Ishikawa (cell line): Measurements from ENCODE around the gene IVL.

Experiments used
- CEBPB ChIP-seq: IDR thresholded peaks from 2 replicates; pipeline ENCODE4 v1.6.1; 2012
- CREB1 ChIP-seq: IDR thresholded peaks from 2 replicates; pipeline ENCODE4 v1.6.1; 2012; ENCODE audit warnings: low read depth
- EGR1 ChIP-seq: IDR thresholded peaks from 2 replicates; pipeline ENCODE4 v1.6.1; 2012
- EP300 ChIP-seq: IDR thresholded peaks from 2 replicates; pipeline ENCODE4 v1.6.1; 2012; ENCODE audit warnings: borderline replicate concordance
- FOXM1 ChIP-seq: IDR thresholded peaks from 2 replicates; pipeline ENCODE4 v1.6.1; 2012; ENCODE audit warnings: low read depth, borderline replicate concordance
- NFIC ChIP-seq: IDR thresholded peaks from 2 replicates; pipeline ENCODE4 v1.6.1; 2012
- RAD21 ChIP-seq: IDR thresholded peaks from 2 replicates; pipeline ENCODE4 v1.6.1; 2012; ENCODE audit warnings: low read depth
- TAF1 ChIP-seq: IDR thresholded peaks from 2 replicates; pipeline ENCODE4 v1.6.1; 2012; ENCODE audit warnings: low read depth, mild to moderate bottlenecking
- TCF12 ChIP-seq: IDR thresholded peaks from 2 replicates; pipeline ENCODE4 v1.6.1; 2012; ENCODE audit warnings: low read depth
- TEAD4 ChIP-seq: IDR thresholded peaks from 2 replicates; pipeline ENCODE4 v1.6.1; 2012
- YY1 ChIP-seq: IDR thresholded peaks from 2 replicates; pipeline ENCODE4 v1.6.1; 2012; ENCODE audit warnings: low read depth
- ZBTB7A ChIP-seq: IDR thresholded peaks from 2 replicates; pipeline ENCODE4 v1.6.1; 2012; ENCODE audit warnings: low read depth
- TF ChIP-seq, protein P1 (sequence below): IDR thresholded peaks from 2 replicates; pipeline ENCODE4 v1.6.1; 2012
- TF ChIP-seq, protein P2 (sequence below): IDR thresholded peaks from 2 replicates; pipeline ENCODE4 v1.6.1; 2012; ENCODE audit warnings: low read depth, mild to moderate bottlenecking
- TF ChIP-seq, protein P3 (sequence below): IDR thresholded peaks from 2 replicates; pipeline ENCODE4 v1.6.1; 2012

IVL gene

GRCh38 chr1:152917794-152918193, 9.4 kb downstream of the IVL start:
- TF ChIP-seq TAF1 (no peak), RAD21 (peak; percentile 58)

- TF ChIP-seq EP300 (no peak), CREB1 (no peak), ZBTB7A (no peak), EGR1 (no peak), NFIC (no peak), CEBPB (no peak), RAD21 (no peak)
- TF ChIP-seq, protein P1, sequence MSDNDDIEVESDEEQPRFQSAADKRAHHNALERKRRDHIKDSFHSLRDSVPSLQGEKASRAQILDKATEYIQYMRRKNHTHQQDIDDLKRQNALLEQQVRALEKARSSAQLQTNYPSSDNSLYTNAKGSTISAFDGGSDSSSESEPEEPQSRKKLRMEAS: no peak
- TF ChIP-seq, protein P2, sequence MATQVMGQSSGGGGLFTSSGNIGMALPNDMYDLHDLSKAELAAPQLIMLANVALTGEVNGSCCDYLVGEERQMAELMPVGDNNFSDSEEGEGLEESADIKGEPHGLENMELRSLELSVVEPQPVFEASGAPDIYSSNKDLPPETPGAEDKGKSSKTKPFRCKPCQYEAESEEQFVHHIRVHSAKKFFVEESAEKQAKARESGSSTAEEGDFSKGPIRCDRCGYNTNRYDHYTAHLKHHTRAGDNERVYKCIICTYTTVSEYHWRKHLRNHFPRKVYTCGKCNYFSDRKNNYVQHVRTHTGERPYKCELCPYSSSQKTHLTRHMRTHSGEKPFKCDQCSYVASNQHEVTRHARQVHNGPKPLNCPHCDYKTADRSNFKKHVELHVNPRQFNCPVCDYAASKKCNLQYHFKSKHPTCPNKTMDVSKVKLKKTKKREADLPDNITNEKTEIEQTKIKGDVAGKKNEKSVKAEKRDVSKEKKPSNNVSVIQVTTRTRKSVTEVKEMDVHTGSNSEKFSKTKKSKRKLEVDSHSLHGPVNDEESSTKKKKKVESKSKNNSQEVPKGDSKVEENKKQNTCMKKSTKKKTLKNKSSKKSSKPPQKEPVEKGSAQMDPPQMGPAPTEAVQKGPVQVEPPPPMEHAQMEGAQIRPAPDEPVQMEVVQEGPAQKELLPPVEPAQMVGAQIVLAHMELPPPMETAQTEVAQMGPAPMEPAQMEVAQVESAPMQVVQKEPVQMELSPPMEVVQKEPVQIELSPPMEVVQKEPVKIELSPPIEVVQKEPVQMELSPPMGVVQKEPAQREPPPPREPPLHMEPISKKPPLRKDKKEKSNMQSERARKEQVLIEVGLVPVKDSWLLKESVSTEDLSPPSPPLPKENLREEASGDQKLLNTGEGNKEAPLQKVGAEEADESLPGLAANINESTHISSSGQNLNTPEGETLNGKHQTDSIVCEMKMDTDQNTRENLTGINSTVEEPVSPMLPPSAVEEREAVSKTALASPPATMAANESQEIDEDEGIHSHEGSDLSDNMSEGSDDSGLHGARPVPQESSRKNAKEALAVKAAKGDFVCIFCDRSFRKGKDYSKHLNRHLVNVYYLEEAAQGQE: no peak
- TF ChIP-seq, protein P3, sequence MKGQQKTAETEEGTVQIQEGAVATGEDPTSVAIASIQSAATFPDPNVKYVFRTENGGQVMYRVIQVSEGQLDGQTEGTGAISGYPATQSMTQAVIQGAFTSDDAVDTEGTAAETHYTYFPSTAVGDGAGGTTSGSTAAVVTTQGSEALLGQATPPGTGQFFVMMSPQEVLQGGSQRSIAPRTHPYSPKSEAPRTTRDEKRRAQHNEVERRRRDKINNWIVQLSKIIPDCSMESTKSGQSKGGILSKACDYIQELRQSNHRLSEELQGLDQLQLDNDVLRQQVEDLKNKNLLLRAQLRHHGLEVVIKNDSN: no peak
Measured at GRCh38 chr1:152919071-152919470, 10.7 kb downstream of the IVL start.

DNA sequence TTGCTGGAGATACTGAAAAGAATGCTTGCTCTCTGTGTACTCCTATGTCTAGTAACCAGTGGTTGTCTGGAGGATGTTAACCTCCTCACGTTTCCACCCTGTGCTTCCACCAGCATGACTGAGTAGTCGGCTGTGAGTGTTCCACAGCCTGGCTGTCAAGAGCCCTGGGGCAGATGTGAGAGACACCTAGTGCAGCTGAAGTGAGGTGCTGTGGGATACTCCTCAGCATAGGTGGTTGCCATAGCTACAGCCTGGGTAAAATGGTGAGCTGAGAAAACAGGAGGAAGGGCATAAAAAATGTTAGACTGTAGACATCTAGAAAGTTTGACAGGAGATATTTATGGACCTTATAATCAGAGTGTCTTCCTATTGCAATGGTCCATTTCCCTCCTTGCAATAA, 15.8 kb downstream of the IVL start:
- no peak for TF ChIP-seq NFIC
- TF ChIP-seq, protein P2: no peak
- no peak for TF ChIP-seq ZBTB7A
- no peak for TF ChIP-seq RAD21
- no peak for TF ChIP-seq EGR1
- TF ChIP-seq CEBPB: no peak
- TF ChIP-seq CREB1: no peak

GRCh38 chr1:152926091-152926490, 17.7 kb downstream of the IVL start:
- TF ChIP-seq FOXM1 (no peak), CEBPB (no peak), RAD21 (peak; percentile 54), EGR1 (no peak)

DNA sequence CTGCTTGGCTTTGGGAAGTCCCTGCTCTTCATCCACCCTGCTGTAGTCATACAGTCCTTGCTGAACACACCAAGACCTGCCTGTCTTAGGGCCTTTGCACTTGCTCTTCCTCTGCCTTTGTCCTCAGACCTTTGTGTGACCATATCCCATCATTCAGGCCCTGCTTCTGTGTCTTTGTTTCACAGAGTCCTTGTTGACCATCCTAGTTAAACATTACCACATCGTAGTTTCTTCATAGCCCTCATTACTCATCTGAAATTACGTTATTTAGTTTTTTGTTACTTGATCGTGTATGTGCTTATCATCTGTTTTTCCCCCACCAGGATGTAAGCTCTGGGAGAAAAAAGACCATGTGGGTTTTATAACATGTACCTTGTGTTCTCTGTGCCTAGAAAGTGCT, 20.3 kb downstream of the IVL start:
- TF ChIP-seq, protein P1: no peak
- TF ChIP-seq EGR1: no peak
- TF ChIP-seq RAD21: no peak
- TF ChIP-seq, protein P2: no peak
- TF ChIP-seq CEBPB: no peak
- no peak for TF ChIP-seq TCF12
- no peak for TF ChIP-seq ZBTB7A

DNA sequence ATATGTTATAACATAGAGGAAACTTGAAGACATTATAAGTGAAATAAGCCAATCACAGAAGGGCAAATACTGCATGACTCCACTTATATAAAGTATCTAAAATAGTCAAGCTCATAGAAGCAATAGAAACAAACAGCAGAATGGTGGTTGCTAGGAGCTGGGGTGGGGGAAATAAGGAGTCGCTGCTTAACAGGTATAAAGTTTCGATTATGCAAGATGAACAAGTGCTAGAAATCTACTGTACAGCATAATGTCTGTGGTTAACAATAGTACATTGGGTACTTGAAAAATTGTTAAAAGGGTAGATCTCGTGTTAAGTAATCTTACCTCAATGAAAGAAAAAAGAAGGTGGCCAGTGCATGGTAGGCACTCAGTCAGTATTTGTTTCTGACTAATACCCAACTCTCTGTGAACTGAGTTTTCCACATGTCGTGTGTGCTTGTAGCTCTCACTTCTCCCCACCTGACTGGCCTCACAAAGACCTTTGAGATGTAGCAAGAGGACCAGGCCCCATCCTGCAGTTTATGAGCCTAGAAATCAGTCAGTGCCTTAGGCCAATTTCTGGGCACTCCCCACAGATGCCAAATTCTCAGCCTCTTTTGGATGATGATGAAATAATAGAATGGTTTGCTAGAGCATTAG, 23.9 kb downstream of the IVL start:
- TF ChIP-seq EGR1: no peak
- TF ChIP-seq EP300: no peak
- TF ChIP-seq, protein P3: no peak
- no peak for TF ChIP-seq FOXM1
- no peak for TF ChIP-seq RAD21
- no peak for TF ChIP-seq YY1
- no peak for TF ChIP-seq NFIC
- TF ChIP-seq TCF12: no peak
- TF ChIP-seq TAF1: no peak
- TF ChIP-seq ZBTB7A: no peak
- TF ChIP-seq, protein P2: no peak
- no peak for TF ChIP-seq TEAD4
- TF ChIP-seq CEBPB: no peak
- TF ChIP-seq, protein P1: no peak
- no peak for TF ChIP-seq CREB1
